HS-27A (cell line): ENCODE measurements around the gene KRT16.
"Not testable (repeated sequence)": the region's sequence is repeated elsewhere in the genome, so short reads cannot be mapped to it uniquely, and the experiment has no call there.

Experiments used
- DNase-seq: peaks from one replicate; pipeline ENCODE4 v3.0.0-alpha.2; 2012; ENCODE audit warnings: low read depth, missing footprints

Gene KRT16

DNA sequence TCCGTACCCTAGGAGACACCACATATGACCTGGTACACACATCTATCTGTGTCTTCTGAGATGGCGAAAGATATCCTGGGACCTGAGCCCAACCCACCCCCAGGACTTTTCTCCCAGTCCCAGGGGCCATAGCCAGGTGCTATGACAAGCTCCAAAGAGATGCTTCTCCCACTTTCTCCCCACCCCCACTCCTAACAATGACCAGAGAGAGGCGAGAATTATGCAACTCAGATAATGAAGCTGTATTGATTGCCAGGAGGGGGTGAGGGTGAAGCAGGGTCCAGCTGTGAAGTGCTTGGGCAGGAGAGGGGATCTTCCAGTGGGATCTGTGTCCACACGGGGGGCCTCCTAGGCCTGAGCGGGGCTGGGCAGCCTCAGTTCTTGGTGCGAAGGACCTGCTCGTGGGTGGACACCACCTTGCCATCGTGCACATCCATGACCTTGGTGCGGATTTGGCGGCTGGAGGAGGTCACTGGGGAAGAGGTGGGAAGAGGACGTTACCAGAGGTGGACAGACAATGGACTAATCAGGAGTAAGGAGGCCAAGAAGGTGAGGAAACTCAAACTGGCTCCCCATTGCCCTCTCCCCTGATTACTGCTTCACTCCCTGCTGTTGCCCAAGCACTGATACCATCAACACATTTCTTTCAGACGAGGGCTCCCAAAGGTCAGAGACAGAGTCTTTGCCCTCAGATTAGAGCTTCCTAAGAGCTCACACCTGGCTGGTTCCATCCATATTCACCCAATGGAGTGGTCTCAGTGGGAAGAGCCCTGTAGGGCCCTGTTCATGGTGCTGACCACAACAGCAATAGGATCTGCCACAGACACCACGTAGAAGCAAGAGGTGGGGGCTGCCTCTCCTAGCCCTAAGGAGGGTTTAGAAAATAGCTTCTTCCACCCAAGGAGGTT is 30.3 kb downstream of the KRT16 start:
- not testable (repeated sequence) for DNase-seq

- no peak for DNase-seq
Observed at GRCh38 chr17:41581366-41582060, 31.1 kb downstream of the KRT16 start.

GRCh38 chr17:41580687-41581365 is 31.7 kb downstream of the KRT16 start:
- DNase-seq: no peak

GRCh38 chr17:41580244-41580575 is 32.4 kb downstream of the KRT16 start:
- no peak for DNase-seq

DNA sequence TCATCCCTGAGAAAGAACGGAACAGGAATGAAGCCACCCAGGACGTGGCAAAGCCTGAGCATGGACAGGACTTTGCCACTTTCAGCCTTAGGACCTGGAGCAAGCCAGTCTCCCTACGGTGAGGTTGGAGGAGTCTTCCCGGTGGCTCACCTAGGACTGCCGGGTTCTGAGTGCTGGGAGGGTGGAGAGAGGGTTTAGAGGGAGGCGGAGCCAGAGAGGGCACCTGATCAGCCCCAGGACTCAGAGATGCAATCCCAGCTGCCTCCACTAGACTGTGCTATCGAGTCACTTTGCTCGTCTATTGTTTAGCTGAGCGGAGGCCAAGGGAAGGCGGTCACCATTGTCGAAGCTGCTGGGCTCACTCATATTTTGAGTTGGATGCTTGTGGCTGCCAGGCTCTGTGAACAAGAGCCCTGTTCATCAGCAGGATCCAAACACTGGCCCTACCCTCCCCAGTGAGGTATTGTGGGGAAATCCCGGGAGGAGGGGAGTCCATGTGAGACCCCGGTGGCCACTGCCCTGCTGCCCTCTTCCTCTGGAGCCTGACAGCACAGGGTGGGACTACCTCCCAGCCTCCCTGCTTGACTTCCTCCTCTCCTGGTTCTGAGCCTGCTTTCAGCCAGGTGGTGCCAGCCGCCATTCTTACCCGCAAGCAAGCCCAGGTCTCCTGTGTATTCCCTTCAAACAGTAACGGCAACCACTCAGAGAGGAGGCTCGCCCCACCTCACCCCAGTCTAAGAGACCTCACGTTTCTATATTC is 32.9 kb downstream of the KRT16 start:
- peak; percentile 31 for DNase-seq

DNA sequence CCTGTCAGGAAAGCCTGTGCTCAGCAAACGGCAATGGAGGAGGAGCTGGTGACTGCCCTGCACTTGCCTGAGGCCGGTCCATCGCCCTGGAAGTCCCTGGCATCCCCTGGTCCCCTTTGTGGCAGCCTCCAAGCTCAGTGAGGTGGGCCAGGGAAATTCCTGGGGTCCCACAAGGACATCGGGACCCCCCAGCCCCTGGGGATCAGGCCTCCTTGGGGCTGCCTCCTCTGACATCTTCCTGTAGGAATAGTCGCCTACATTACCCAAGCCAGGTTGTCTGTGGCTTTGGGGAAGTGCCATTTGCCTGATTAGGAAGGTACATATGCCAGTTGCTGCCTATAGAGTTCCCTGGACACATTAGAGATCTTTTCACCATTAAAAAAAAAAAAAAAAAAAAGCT is 33.6 kb downstream of the KRT16 start:
- no peak for DNase-seq

- no peak for DNase-seq
Observed at GRCh38 chr17:41578538-41578937, 34.0 kb downstream of the KRT16 start.

GRCh38 chr17:41576740-41577139 is 35.8 kb downstream of the KRT16 start:
- DNase-seq: not testable (repeated sequence)

GRCh38 chr17:41575336-41575735 is 37.2 kb downstream of the KRT16 start:
- DNase-seq: no peak

- no peak for DNase-seq
Observed at GRCh38 chr17:41571561-41572434, 40.8 kb downstream of the KRT16 start, which contains the start of gene KRT9. TSS of gene KRT9 (minus strand) at chr17:41572059. CDS start at chr17:41571992, 67 bp downstream.

DNA sequence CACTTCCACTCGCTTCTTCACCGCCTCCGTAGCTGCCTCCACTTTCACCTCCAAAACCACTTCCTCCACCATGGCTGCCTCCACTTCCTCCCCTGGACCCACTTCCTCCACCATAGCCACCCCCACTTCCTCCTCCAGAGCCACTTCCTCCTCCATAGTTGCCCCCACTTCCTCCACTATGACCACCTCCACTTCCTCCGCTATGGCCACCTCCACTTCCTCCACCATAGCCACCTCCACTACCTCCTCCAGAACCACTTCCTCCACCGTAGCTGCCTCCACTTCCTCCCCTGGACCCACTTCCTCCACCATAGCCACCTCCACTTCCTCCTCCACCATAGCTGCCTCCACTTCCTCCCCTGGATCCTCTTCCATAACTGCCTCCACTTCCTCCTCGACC is 45.2 kb downstream of the KRT16 start:
- no peak for DNase-seq

DNA sequence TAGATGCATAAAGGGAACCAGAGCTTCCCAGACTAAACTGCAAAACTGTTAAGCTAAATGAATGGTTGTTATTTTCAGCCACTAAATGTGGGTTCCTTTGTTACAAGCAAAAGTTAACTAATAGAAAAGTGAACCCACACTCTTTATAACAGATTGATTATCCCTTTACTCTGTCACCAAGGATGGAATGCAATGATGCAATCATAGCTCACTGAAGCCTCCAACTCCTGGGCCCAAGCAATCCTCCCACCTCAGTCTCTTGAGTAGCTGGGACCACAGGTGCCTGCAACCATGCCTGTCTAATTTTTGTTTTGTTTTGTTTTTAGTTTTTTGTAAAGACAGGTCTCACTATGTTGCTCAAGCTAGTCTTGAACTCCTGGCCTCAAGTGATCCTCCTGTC is 47.2 kb downstream of the KRT16 start:
- DNase-seq: no peak

GRCh38 chr17:41563607-41564170 is 48.9 kb downstream of the KRT16 start:
- DNase-seq: no peak

DNA sequence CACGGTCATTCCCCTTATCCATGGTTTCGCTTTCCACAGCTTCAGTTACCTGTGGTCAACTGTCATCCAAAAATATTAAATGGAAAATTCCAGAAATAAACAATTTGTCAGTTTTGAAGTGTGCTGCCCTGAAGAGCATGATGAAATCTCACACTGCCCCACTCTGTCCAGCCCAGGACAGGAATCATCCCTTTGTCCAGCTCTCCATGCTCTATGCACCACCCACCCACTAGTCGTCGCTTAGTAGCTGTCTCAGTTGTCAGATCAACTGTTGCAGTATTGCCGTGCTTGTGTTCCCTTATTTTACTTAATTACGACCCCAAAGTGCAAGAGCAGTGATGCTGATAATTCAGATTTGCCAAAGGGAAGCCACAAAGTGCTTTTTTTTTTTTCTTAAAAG is 51.0 kb downstream of the KRT16 start:
- DNase-seq: no peak
